ENCODE results near the gene PPTC7.

PPTC7 gene

DNA sequence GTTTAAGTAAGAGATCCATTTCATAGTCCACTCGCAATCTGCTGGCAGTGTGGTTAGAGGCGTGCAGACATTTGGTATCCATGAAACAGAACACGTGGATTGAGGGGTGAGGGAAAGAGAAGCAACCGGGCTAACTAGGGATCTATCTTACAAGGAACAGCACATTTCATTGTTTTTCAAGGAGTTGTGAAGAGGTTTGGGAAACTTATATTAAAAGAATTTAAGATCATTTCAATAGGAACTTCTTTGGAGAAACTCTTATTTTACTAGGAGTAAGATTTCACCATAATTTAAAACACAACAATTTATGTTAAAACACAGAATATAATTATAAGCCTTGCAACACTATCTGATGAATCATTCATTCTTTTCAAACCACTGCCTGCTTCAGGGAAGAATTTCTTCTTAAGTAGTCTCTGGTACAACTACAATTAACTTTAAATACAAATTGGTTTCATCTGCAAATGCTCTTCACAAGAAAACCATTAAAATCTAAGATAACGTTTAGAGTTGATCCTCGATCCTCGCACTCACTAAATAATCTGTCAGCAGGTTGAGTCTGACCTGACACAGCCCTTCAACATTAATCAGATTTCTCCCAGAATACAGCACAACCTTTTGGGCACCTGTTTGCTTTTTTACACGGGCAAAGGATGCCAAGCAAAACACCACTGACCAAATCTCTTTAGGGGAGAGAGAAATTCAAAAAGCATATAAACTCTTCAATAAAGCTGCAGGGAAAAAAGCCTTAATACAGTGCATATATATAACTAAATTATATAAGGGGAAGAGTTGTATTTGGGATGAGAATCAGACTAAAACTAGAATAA lies 27.3 kb downstream of the PPTC7 start:
- Histone ChIP-seq H3K4me3 (ENCODE audit: low read length) (no peak overlapping the region), H3K27ac (ENCODE audit: low read length) (no peak overlapping the region), H4K20me1 (ENCODE audit: insufficient read depth, low read length) (peaks cover 90% of the 10 kb centered on the region), H2AFZ (ENCODE audit: low read depth, low read length) (no peak overlapping the region), H3K4me2 (ENCODE audit: low read length) (no peak overlapping the region), H3K9ac (ENCODE audit: low read length) (no peak overlapping the region), H3K4me1 (ENCODE audit: low read length) (peaks cover 4% of the 10 kb centered on the region), H3K27me3 (ENCODE audit: low read depth, low read length) (no peaks in the 10 kb centered on the region), H3K9me3 (ENCODE audit: insufficient read depth, low read length) (no peaks in the 10 kb centered on the region), H3K79me2 (ENCODE audit: low read length) (peaks cover 99% of the 10 kb centered on the region), H3K36me3 (replicated peaks; ENCODE audit: low read depth, low read length) (peaks cover 16% of the 10 kb centered on the region)
- TF ChIP-seq, protein P1, sequence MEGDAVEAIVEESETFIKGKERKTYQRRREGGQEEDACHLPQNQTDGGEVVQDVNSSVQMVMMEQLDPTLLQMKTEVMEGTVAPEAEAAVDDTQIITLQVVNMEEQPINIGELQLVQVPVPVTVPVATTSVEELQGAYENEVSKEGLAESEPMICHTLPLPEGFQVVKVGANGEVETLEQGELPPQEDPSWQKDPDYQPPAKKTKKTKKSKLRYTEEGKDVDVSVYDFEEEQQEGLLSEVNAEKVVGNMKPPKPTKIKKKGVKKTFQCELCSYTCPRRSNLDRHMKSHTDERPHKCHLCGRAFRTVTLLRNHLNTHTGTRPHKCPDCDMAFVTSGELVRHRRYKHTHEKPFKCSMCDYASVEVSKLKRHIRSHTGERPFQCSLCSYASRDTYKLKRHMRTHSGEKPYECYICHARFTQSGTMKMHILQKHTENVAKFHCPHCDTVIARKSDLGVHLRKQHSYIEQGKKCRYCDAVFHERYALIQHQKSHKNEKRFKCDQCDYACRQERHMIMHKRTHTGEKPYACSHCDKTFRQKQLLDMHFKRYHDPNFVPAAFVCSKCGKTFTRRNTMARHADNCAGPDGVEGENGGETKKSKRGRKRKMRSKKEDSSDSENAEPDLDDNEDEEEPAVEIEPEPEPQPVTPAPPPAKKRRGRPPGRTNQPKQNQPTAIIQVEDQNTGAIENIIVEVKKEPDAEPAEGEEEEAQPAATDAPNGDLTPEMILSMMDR (IDR thresholded peaks at IDR 0.05; ENCODE audit: low read depth, low read length), result no peak
- TF ChIP-seq EZH2phosphoT487 (IDR thresholded peaks at IDR 0.05; ENCODE audit: low read depth), result no peak

DNA sequence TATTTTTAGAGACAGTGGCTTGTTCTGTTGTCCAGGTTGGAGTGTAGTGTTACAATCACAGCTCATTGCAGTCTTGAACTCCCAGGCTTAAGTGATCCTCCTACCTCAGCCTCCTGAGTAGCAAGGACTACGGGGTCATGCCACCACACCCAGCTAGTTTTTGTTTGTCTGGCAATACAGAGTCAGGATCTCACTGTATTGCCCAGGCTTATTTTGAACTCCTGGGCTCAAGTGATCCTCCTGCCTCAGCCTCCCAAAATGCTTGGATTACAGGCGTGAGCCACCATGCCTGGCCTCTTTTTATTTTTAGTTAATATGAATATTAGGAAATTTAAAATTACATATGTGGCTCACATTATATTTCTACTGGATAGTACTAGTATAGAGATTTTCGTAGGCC lies 28.9 kb downstream of the PPTC7 start:
- no peak overlapping the region for H3K27ac ChIP-seq (ENCODE audit: low read length)

DNA sequence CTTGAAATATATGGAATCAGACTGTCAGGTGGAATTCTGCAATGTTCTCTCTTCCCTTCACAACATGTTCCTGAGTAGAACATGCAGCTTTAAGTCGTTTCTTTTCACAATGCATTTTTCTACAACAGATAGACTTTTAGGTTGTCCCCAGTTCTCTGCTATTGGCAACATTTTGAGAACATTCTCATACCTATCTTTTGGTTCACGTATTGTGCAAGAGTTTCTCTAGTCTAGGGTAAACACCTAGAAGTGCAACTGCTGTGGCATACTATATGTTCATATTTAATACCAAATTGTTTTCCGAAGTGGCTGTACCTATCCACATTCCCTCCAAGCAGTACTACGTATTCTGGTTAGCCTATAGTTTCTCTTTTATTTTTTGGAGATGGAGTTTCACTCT lies 32.1 kb downstream of the PPTC7 start:
- Histone ChIP-seq H3K9ac (ENCODE audit: low read length) (no peak overlapping the region), H3K27me3 (ENCODE audit: low read depth, low read length) (no peaks in the 10 kb centered on the region), H3K79me2 (ENCODE audit: low read length) (peaks cover 91% of the 10 kb centered on the region), H4K20me1 (ENCODE audit: insufficient read depth, low read length) (peaks cover 75% of the 10 kb centered on the region), H3K4me1 (ENCODE audit: low read length) (peaks cover 4% of the 10 kb centered on the region), H2AFZ (ENCODE audit: low read depth, low read length) (no peak overlapping the region), H3K27ac (ENCODE audit: low read length) (no peak overlapping the region), H3K9me3 (ENCODE audit: insufficient read depth, low read length) (no peaks in the 10 kb centered on the region), H3K4me2 (ENCODE audit: low read length) (no peak overlapping the region), H3K4me3 (ENCODE audit: low read length) (no peak overlapping the region), H3K36me3 (replicated peaks; ENCODE audit: low read depth, low read length) (peaks cover 28% of the 10 kb centered on the region)
- TF ChIP-seq, protein P1 (IDR thresholded peaks at IDR 0.05; ENCODE audit: low read depth, low read length), result no peak
- TF ChIP-seq EZH2phosphoT487 (IDR thresholded peaks at IDR 0.05; ENCODE audit: low read depth), result no peak

More for the DNA sequence above, 28.9 kb downstream of the PPTC7 start:
- Histone ChIP-seq H3K36me3 (replicated peaks; ENCODE audit: low read depth, low read length) (peaks cover 21% of the 10 kb centered on the region), H3K9ac (ENCODE audit: low read length) (no peak overlapping the region), H3K9me3 (ENCODE audit: insufficient read depth, low read length) (no peaks in the 10 kb centered on the region), H3K4me1 (ENCODE audit: low read length) (peaks cover 4% of the 10 kb centered on the region), H3K79me2 (ENCODE audit: low read length) (peaks cover 95% of the 10 kb centered on the region), H3K4me2 (ENCODE audit: low read length) (no peak overlapping the region), H4K20me1 (ENCODE audit: insufficient read depth, low read length) (peaks cover 84% of the 10 kb centered on the region), H2AFZ (ENCODE audit: low read depth, low read length) (no peak overlapping the region), H3K4me3 (ENCODE audit: low read length) (no peak overlapping the region), H3K27me3 (ENCODE audit: low read depth, low read length) (no peaks in the 10 kb centered on the region)
- no peak for TF ChIP-seq EZH2phosphoT487 (IDR thresholded peaks at IDR 0.05; ENCODE audit: low read depth)
- TF ChIP-seq, protein P1 (IDR thresholded peaks at IDR 0.05; ENCODE audit: low read depth, low read length), result no peak

DNA sequence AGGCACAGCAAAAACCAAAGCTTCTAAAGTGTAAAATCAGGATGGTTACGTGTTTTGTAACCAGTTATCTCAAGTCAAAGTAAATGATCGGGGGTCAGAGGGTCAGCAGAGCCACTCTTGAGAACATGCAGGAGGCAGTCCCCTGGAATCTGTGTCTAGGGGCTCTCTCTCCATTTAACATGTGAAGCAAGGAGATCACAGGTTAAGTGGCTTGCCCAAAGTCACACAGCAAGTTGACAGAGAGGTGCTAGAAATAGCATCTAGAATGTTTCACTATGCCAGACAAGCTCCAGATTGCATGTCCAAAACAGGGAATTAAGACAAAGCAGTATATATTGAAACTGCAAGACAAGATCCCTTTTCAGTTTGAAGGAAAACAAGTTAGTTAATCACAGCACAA lies 33.4 kb downstream of the PPTC7 start:
- TF ChIP-seq, protein P1 (IDR thresholded peaks at IDR 0.05; ENCODE audit: low read depth, low read length), result no peak
- TF ChIP-seq EZH2phosphoT487 (IDR thresholded peaks at IDR 0.05; ENCODE audit: low read depth), result no peak
- H3K27me3 ChIP-seq (ENCODE audit: low read depth, low read length), result no peaks in the 10 kb centered on the region
- H3K4me3 ChIP-seq (ENCODE audit: low read length), result no peak overlapping the region
- peaks cover 84% of the 10 kb centered on the region for H3K79me2 ChIP-seq (ENCODE audit: low read length)
- H3K27ac ChIP-seq (ENCODE audit: low read length), result no peak overlapping the region
- H3K4me1 ChIP-seq (ENCODE audit: low read length), result peaks cover 4% of the 10 kb centered on the region
- H2AFZ ChIP-seq (ENCODE audit: low read depth, low read length), result no peak overlapping the region
- H3K36me3 ChIP-seq (replicated peaks; ENCODE audit: low read depth, low read length), result peaks cover 36% of the 10 kb centered on the region
- H4K20me1 ChIP-seq (ENCODE audit: insufficient read depth, low read length), result peaks cover 70% of the 10 kb centered on the region
- H3K4me2 ChIP-seq (ENCODE audit: low read length), result no peak overlapping the region
- no peak overlapping the region for H3K9ac ChIP-seq (ENCODE audit: low read length)
- no peaks in the 10 kb centered on the region for H3K9me3 ChIP-seq (ENCODE audit: insufficient read depth, low read length)
